Activated CD4-positive, alpha-beta T cell treated with anti-CD3 and anti-CD28 coated beads, Interleukin-2, amount 10 ng/mL, durations not matched to agents 24 days and 14 days (primary cell): ENCODE results near the gene TRIM65. TPM values are rescaled to one million over a fixed set of nuclear protein-coding genes. Genes with fewer than 3 reads are reported as not detected.

Experiments
- DNase-seq: peaks from one replicate; pipeline ENCODE4 v3.0.0; 2022
- H3K27ac Mint-ChIP-seq: one replicate; pipeline ENCODE4 v1.8.0; 2022; ENCODE audit warnings: mild to moderate bottlenecking, mixed read lengths
- H3K27me3 Mint-ChIP-seq: one replicate; pipeline ENCODE4 v1.8.0; 2022; ENCODE audit warnings: mixed read lengths
- H3K36me3 Mint-ChIP-seq: one replicate; pipeline ENCODE4 v1.8.0; 2022; ENCODE audit warnings: low read depth, mild to moderate bottlenecking, mixed read lengths
- H3K4me1 Mint-ChIP-seq: one replicate; pipeline ENCODE4 v1.8.0; 2021; ENCODE audit warnings: mixed read lengths
- H3K4me3 Mint-ChIP-seq: one replicate; pipeline ENCODE4 v1.8.0; 2022; ENCODE audit warnings: mild to moderate bottlenecking, moderate library complexity, mixed read lengths
- H3K9me3 Mint-ChIP-seq: one replicate; pipeline ENCODE4 v1.8.0; 2021; ENCODE audit warnings: mixed read lengths
- intact Hi-C: fragments of 100-400 bp; cut with micrococcal nuclease; formaldehyde crosslinking; loops from one replicate; pipeline ENCODE4 v1.15.1; 2023
- total RNA-seq: library from RNA; stranded (reverse); gene quantifications from 2 replicates; pipeline ENCODE4 v1.2.3, GENCODE V29; 2022

TRIM65 gene
- total RNA-seq, 1 donor from 2014 or later = 48.1 TPM

DNA sequence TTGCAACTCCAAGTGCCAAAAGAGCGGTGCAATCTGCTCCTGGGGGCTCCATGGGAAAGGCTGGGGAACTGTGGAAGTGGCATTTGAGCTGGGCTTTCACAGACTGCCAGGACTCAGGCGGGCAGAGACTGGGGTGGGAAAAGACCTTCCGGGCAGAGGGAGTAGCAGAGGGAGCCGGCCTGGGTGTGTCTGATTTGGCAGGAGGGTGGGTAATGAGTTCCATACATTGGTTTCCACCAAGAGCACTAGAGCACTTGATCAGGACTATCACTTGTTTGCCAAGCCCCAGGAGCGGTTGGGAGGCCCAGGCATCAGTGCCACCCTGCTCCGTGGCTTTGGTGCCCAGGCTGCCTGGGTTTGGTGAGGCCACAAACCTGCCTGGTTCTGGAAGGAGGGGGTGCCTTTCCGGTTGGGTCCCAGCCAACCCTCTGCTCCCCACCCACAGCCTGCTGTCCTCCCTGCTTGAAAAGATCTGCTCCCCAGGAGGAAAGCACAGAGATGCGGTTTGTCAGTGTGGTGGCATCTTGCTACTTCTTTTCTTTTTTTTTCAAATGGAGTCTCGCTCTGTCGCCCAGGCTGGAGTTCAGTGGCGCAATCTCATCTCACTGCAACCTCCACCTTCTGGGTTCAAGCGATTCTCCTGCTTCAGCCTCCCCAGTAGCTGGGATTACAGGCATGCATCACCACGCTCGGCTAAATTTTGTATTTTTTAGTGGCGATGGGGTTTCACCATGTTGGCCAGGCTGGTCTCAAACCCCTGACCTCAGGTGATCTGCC lies 14.9 kb downstream of the TRIM65 start:
- H3K4me1 Mint-ChIP-seq = peaks cover 18% of the 10 kb centered on the region
- DNase-seq = no peak
- H3K9me3 Mint-ChIP-seq = no peaks in the 10 kb centered on the region
- peaks cover 3% of the 10 kb centered on the region for H3K36me3 Mint-ChIP-seq
- intact Hi-C loops = no loop called here
- no peak overlapping the region for H3K4me3 Mint-ChIP-seq
- peaks cover 16% of the 10 kb centered on the region for H3K27me3 Mint-ChIP-seq
- H3K27ac Mint-ChIP-seq = no peak overlapping the region

DNA sequence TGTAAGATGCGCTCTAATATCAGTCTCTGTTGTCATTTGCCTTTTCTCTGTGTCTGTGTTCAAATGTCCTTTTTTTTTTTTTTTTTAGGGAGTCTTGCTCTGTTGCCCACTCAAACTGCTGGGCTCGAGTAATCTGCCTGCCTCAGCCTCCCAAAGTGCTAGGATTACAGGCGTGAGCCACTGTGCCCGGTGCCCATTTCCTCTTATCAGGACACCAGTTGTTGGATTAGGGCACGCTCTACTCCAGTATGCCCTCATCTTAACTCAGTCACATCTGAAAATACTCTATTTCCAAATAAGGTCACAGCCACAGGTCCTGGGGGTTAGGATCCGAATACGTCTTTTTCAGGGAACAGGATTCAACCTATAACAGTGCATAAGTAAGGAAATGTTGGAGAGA lies 16.5 kb downstream of the TRIM65 start:
- DNase-seq = no peak
- H3K4me3 Mint-ChIP-seq = peak overlapping the region; percentile 48
- peaks cover 28% of the 10 kb centered on the region for H3K4me1 Mint-ChIP-seq
- no peaks in the 10 kb centered on the region for H3K9me3 Mint-ChIP-seq
- H3K36me3 Mint-ChIP-seq = no peaks in the 10 kb centered on the region
- peaks cover 16% of the 10 kb centered on the region for H3K27me3 Mint-ChIP-seq
- intact Hi-C loops = no loop called here
- H3K27ac Mint-ChIP-seq = no peak overlapping the region

DNA sequence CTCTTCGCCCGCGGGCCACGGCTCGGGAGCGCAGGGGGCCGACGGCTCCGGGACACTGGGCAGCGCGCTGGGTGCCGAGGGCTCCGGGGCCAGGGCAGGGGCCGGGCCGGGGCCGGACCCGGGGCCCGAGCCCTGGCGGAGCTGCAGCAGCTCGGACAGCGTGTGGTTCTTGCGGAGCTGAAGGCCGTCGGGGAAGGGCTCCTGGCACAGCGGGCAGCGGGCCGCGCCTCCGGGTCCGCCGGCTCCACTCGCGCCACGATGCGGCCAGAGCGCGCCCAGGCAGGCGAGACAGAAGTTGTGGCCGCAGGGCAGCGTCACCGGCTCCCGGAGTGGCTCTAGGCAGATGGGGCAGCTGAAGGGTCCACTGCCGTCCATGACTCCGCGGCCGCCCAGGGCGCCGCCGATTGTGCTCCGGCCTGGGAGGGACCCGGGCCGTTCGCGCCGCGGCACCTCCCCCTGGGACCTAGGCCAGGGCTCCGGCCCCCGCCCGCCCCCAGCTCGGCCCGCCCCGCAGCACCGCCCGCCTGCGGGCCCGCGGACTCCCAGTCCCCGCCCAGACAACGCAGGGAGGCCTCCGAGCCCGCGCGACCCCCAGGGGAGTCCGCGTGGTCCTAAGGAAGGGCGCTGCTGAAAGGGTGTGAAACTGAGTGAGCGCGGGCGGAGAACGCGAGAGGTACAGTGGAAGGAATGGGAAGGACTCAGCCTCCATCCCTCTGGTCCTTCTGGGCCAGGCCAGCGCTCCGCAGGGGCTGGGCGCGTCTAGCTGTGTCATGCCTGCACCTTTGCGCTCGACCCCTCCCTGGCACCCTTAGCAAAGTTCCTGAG lies 18.4 kb downstream of the TRIM65 start, which contains the start of gene TRIM47:
TRIM47 (minus strand) TSS at position 408 of the 825 bp plus-strand sequence; CDS start at position 375, 33 bp downstream.
- Mint-ChIP-seq H3K27ac (peak within 1 kb of the TSS; percentile 96), H3K27me3 (peaks cover 14% of the 10 kb centered on the region), H3K36me3 (no peaks in the 10 kb centered on the region), H3K4me1 (peaks cover 33% of the 10 kb centered on the region), H3K9me3 (no peaks in the 10 kb centered on the region), H3K4me3 (peak within 1 kb of the TSS; percentile 90)
- peak; percentile 79 for DNase-seq
- intact Hi-C loops = no loop called here

DNA sequence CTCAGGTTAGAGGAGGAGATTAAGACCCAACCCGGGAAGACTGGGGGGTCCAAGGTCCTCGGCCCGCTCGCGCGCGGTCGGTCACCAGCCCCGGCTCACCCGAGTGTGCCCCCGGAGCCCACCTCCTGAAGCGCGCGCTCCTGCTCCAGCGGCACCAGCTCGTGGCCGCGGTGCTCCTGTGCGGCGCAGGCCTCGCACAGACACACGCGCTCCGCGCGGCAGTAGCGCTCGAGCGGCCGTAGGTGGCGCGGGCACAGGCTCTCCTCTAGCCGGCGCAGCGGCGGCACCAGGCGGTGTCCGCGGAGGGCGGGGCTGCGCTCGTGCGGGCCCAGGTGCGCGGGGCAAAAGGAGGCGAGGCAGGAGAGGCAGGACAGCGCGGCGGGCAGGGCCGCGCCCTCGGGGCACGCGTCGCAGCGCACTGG lies 19.0 kb downstream of the TRIM65 start:
- H3K36me3 Mint-ChIP-seq = no peaks in the 10 kb centered on the region
- peaks cover 14% of the 10 kb centered on the region for H3K27me3 Mint-ChIP-seq
- H3K4me3 Mint-ChIP-seq = peak overlapping the region; percentile 90
- no peaks in the 10 kb centered on the region for H3K9me3 Mint-ChIP-seq
- peak overlapping the region; percentile 96 for H3K27ac Mint-ChIP-seq
- H3K4me1 Mint-ChIP-seq = peaks cover 35% of the 10 kb centered on the region
- DNase-seq = peak; percentile 94
- intact Hi-C loops = loop anchor here (1.0 to 2.0 kb wide), 2 partner anchors 13 to 19 kb away; partner anchors contain the start of gene TRIM65

DNA sequence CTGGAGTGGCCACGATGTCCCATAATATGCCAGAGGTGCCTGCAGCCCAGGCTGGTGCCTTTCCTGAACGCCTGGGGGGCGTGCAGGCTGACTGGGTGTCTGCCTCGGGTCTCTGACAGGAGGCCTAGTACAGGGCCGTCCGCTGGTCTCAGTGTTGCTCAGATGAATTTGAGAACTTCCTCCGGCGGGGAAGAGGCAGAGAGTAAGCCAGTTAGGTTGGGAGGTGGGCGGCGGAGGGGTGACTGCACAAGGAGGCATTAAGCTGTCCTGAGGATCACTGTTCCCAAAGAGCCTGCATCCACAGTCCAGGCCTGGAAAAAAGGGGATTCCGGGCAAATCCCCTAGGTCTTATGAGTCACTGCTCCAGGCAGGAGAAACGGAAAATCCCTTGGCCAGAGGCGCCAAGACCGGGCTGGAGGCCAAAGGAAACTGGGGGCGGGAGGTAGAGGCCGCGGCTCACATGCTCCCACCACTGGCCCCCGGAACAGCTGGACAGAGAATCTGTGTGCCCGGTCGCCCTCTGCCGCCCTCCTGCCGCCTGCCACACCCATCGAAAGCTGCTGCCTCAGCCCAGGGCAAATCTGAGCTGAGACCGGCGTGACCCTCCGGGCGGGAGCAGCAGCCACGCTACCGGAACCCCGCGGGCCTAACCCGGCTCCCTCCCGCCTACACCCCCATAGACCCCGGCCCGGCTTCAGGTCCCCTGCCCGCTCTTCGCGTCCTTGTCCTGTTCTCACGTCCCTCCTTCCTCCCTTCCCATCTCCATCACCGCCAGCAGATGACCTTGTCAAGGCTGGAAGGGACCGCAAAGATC lies 19.6 kb downstream of the TRIM65 start:
- H3K4me1 Mint-ChIP-seq = peaks cover 42% of the 10 kb centered on the region
- peak overlapping the region; percentile 90 for H3K4me3 Mint-ChIP-seq
- no peaks in the 10 kb centered on the region for H3K9me3 Mint-ChIP-seq
- H3K36me3 Mint-ChIP-seq = no peaks in the 10 kb centered on the region
- DNase-seq = peak; percentile 82
- intact Hi-C loops = loop anchor here (1.0 to 2.0 kb wide), 3 partner anchors 13 to 22 kb away; partner anchors contain the start of genes TRIM65 and WBP2
- peaks cover 10% of the 10 kb centered on the region for H3K27me3 Mint-ChIP-seq
- peak overlapping the region; percentile 96 for H3K27ac Mint-ChIP-seq

DNA sequence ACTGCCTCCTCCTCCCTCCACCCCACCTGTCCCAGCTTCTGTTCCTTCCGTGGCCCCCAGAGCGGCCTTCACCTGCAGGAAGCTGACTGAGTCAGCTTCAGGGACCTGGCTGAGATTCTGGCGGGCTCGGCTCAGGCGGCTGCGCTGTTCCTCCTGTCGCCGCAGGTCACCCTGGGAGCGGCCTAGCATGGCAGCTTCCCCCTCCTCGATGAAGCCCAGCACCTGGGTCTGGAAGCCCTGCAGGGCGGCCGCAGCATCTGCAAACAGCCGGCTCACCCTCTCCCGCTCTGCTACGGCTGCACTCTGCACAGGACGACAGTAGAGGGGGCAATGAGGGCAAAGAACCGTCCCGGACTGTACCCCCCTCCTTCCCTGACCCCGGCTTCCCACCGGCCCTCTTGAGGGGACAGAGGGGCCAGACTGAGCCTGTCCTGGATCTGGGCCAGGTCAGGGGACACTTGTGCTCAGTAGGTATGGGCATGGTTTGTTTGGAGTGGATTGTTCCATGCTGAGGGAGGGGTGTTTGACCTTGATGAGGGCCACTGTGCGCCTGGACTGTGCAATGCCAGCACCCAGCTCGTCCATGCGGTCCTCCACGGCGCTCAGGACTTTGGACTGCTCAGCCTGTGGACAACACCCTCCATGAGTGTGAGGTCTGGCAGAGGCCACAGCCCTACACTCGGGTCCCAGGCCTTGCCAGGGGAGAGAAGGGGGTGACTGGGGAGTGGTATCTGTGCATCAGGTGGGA lies 20.4 kb downstream of the TRIM65 start:
- Mint-ChIP-seq H3K27me3 (peaks cover 6% of the 10 kb centered on the region), H3K4me1 (peaks cover 35% of the 10 kb centered on the region), H3K4me3 (peak overlapping the region; percentile 90), H3K36me3 (no peaks in the 10 kb centered on the region), H3K9me3 (no peaks in the 10 kb centered on the region), H3K27ac (peak overlapping the region; percentile 96)
- intact Hi-C loops = loop anchor here (1.0 to 2.0 kb wide), 2 partner anchors 20 to 21 kb away; partner anchors contain the start of genes TRIM65 and WBP2
- peak; percentile 91 for DNase-seq

DNA sequence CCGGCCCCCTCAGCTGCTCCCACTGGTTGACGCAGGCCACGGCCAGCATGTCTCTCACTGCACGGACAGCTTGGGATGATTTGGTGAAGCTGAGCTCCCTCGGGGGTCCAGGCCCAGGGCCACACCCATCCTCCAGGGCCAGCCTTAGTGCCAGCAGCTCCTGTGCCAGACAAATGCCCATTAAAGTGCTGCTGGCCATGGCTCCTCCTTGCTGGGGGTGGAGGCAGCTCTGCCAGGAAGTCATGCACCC lies 20.9 kb downstream of the TRIM65 start:
- Mint-ChIP-seq H3K27ac (peak overlapping the region; percentile 96), H3K4me3 (peak overlapping the region; percentile 90), H3K4me1 (peaks cover 35% of the 10 kb centered on the region), H3K27me3 (peaks cover 6% of the 10 kb centered on the region), H3K36me3 (no peaks in the 10 kb centered on the region), H3K9me3 (no peaks in the 10 kb centered on the region)
- intact Hi-C loops = loop anchor here (1.0 to 2.0 kb wide), 2 partner anchors 21 kb away; partner anchors contain the start of genes TRIM65 and WBP2
- DNase-seq = no peak

DNA sequence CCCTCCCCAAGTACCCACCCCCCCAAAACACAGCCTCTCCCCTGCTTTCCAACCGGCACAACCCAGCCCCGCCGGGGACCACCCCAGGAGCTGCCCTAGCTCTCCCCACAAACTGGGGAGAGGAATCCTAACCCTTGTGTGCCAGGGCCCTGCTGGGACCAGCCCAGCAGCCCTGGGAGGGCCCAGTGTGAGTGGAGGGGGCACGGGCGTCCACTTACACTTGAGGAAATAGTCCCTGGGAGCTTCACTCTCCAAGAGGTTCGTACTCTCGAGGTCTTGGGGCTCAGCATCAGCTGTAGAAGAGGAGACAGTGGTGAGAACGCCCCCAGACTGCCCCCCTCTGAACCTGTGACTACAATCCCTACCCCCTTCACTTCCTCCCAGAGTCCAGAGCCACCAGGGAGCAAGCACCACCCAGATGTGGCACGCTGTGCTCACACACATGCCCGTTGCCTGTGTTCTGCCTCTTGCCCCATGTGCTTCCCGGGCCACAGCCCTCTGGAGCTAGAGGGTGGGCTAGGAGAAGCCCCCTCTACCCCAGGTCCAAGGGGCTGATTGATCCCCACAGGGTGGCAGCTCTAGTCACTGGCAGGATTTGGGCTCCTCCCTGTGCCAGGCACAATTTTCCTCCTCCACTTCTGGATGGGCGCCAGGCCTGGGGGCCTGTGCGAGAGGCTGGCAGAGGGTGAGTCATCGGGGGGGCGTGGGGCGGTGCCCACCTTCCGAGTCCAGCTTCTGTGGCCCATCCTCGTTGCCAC lies 21.4 kb downstream of the TRIM65 start:
- H3K4me3 Mint-ChIP-seq = peak overlapping the region; percentile 90
- H3K27ac Mint-ChIP-seq = peak overlapping the region; percentile 96
- H3K36me3 Mint-ChIP-seq = no peaks in the 10 kb centered on the region
- no peak for DNase-seq
- H3K4me1 Mint-ChIP-seq = peaks cover 35% of the 10 kb centered on the region
- H3K27me3 Mint-ChIP-seq = peaks cover 4% of the 10 kb centered on the region
- H3K9me3 Mint-ChIP-seq = no peaks in the 10 kb centered on the region
- intact Hi-C loops = no loop called here

DNA sequence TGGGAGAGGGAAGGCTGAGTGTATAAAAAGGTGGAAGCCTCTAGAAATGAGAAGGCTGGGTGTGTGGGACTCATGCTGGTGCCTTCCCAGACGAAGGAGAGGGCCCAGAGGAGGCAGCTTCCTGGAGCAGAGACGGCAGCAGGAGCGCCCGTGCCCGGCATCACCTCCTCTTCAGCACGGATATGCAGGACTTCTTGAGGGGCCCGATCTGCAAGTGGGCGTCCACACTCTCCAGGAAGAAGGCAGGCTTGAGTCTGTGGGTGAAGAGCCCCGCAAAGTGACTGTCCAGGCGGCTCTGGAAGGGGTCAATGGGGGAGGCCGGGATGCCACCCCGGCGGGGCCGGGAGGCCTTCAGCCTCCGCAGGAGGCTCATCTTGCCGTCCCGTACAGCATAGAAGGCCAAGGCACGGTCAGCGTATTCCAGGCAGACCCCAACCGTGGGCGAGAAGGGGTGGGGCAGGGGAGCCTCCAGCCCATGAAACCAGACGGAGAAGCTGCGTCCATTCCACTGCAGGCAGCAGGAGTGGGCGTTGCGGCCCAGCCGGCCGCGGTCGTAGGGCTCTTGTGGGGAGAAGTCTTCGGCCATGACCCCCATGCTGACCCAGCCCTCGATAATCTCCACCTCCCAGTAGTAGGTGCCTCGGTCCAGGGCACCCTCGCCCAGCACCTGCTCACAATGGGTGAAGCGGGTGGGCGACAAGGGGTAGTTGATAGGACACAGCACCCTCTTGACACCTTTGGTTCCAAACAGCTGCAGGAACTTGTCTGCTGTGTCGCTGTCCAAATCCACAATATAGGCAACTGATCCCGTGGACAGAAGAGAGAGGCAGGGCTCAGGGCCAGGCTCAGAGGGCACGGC lies 22.2 kb downstream of the TRIM65 start:
- Mint-ChIP-seq H3K9me3 (no peaks in the 10 kb centered on the region), H3K4me3 (no peak overlapping the region), H3K27ac (no peak overlapping the region), H3K4me1 (peaks cover 35% of the 10 kb centered on the region), H3K36me3 (no peaks in the 10 kb centered on the region), H3K27me3 (no peaks in the 10 kb centered on the region)
- no peak for DNase-seq
- intact Hi-C loops = no loop called here

DNA sequence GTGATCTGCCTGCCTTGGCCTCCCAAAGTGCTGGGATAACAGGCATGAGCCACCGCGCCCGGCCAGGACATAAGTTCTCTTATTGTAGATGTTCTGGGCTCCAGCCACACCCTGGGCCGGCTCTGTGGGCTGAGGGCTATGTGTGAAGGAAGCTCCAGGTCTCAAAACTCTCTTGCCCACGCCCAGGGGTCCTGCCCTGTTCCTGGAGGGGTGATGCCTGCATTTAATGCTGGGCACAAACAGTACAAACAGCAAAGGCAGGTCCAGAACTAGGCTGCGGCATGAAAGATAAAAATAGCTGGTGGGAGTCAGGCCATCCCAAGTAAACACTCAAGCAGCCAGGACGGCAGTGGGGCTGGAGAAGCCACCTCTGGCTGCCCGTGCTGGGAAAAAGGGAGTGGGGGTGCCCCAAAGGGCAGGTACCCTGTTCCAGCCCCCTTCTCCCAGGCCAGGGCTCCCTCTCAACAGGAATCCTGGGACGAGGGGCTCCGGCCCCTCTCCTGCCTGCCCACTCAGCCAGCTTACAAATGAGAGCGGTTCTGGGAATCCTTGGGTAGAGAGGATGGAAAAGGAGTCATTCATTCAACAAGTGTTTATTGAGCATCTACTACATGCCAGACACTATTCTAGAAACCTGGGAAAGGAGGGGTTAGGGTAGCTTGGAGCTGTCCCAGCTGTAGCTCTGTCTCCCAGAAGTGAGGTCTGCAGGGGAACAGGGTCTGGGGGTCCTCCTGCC lies 23.0 kb downstream of the TRIM65 start:
- no peak overlapping the region for H3K4me3 Mint-ChIP-seq
- intact Hi-C loops = no loop called here
- H3K9me3 Mint-ChIP-seq = no peaks in the 10 kb centered on the region
- no peak for DNase-seq
- peak overlapping the region; percentile 37 for H3K27ac Mint-ChIP-seq
- no peaks in the 10 kb centered on the region for H3K27me3 Mint-ChIP-seq
- peaks cover 34% of the 10 kb centered on the region for H3K4me1 Mint-ChIP-seq
- H3K36me3 Mint-ChIP-seq = no peaks in the 10 kb centered on the region
